ENCODE data around the gene CCL25. TPM values are rescaled to one million over a fixed set of nuclear protein-coding genes. Genes with fewer than 3 reads are reported as not detected.

Gene CCL25
- total and polyA plus RNA-seq, 11 donors = not detected

DNA sequence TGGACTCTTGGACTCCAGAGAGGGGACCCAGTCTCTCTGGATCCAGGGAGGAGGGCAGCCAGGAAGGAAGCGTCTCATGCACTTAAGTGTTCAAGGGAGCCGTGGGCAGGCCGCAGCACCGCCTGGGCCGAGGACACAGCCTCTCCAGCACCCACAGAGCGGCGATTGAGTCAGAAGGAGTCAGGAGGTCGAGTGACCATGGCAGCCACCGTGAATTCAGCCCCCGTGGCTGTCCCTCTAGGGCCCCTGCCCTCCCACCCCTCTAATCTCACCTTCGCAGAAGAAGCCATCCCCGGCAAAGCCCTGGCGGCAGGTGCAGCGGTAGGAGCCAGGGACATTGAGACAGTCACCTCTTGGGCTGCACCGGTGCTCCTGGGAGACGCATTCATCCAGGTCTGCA, 58.8 kb downstream of the CCL25 start:
- Histone ChIP-seq H3K4me3 (no peak overlapping the region), H3K27me3 (no peaks in the 10 kb centered on the region), H3K9me3 (peaks cover 0 to 4% (median 0%) of the 10 kb centered on the region in 12 donors), H3K27ac (no peak overlapping the region), H3K36me3 (no peaks in the 10 kb centered on the region), H3K4me1 (no peaks in the 10 kb centered on the region)
- ATAC-seq = no peak
- intact Hi-C loops (cut with DNase I) = no loop called here
- 77 to 84% (median 79%) methylated on average over 12 to 16 of the region's 16 CpGs for WGBS, 4 donors
- TF ChIP-seq POLR2A (IDR thresholded peaks at IDR 0.05) = no peak
- TF ChIP-seq, protein P1, sequence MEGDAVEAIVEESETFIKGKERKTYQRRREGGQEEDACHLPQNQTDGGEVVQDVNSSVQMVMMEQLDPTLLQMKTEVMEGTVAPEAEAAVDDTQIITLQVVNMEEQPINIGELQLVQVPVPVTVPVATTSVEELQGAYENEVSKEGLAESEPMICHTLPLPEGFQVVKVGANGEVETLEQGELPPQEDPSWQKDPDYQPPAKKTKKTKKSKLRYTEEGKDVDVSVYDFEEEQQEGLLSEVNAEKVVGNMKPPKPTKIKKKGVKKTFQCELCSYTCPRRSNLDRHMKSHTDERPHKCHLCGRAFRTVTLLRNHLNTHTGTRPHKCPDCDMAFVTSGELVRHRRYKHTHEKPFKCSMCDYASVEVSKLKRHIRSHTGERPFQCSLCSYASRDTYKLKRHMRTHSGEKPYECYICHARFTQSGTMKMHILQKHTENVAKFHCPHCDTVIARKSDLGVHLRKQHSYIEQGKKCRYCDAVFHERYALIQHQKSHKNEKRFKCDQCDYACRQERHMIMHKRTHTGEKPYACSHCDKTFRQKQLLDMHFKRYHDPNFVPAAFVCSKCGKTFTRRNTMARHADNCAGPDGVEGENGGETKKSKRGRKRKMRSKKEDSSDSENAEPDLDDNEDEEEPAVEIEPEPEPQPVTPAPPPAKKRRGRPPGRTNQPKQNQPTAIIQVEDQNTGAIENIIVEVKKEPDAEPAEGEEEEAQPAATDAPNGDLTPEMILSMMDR (IDR thresholded peaks at IDR 0.05) = no peak
- DNase-seq = peak in 1 of 5 donors; percentile 52

Other genes with a start within 250 kb of the CCL25 start
- gene EVI5L, start 222.5 kb upstream of the CCL25 start, total RNA-seq = 10 to 100 TPM; 18.2 to 41.9 (median 22.1) TPM
- gene EVI5L, start 222.5 kb upstream of the CCL25 start, polyA plus RNA-seq = 10 to 100 TPM; 20.5 to 34.7 TPM
- gene PRR36, start 178.4 kb upstream of the CCL25 start, total RNA-seq = under 1 TPM in 5 of 9 donors, not detected in 4; 0.07 to 0.27 (median 0.11) TPM
- under 1 TPM; 0.01 to 0.04 TPM for gene PRR36, start 178.4 kb upstream of the CCL25 start, polyA plus RNA-seq
- gene LRRC8E, start 164.2 kb upstream of the CCL25 start, total RNA-seq = 1 to 10 TPM in 4 of 9 donors, under 1 TPM in 5; 0.17 to 2.2 (median 1.00) TPM
- gene LRRC8E, start 164.2 kb upstream of the CCL25 start, polyA plus RNA-seq = 1 to 10 TPM in 1 of 2 donors, under 1 TPM in 1; 0.27 to 2.6 TPM
- 10 to 100 TPM; 11.6 to 26.6 (median 23.5) TPM for gene MAP2K7, start 148.9 kb upstream of the CCL25 start, total RNA-seq
- 10 to 100 TPM; 22.2 to 35.5 TPM for gene MAP2K7, start 148.9 kb upstream of the CCL25 start, polyA plus RNA-seq
- gene TGFBR3L, start 137.9 kb upstream of the CCL25 start, total RNA-seq = 10 to 100 TPM in 2 of 9 donors, 1 to 10 TPM in 7; 3.6 to 41.2 (median 8.0) TPM
- 1 to 10 TPM in 1 of 2 donors, under 1 TPM in 1; 0.76 to 3.5 TPM for gene TGFBR3L, start 137.9 kb upstream of the CCL25 start, polyA plus RNA-seq
- gene SNAPC2, start 132.4 kb upstream of the CCL25 start, total RNA-seq = 10 to 100 TPM in 4 of 9 donors, 1 to 10 TPM in 5; 6.8 to 16.7 (median 9.3) TPM
- 10 to 100 TPM; 10.4 to 28.9 TPM for gene SNAPC2, start 132.4 kb upstream of the CCL25 start, polyA plus RNA-seq
- 1 to 10 TPM in 2 of 9 donors, under 1 TPM in 5, not detected in 2; 0.21 to 3.3 (median 0.32) TPM for gene CTXN1, start 126.6 kb upstream of the CCL25 start, total RNA-seq
- under 1 TPM in 1 of 2 donors, not detected in 1; 0.87 TPM for gene CTXN1, start 126.6 kb upstream of the CCL25 start, polyA plus RNA-seq
- 10 to 100 TPM; 55.9 to 99.9 (median 70.6) TPM for gene TIMM44, start 109.1 kb upstream of the CCL25 start, total RNA-seq
- 100 to 1,000 TPM in 1 of 2 donors, 10 to 100 TPM in 1; 99.6 to 140 TPM for gene TIMM44, start 109.1 kb upstream of the CCL25 start, polyA plus RNA-seq
- gene ELAVL1, start 47.1 kb upstream of the CCL25 start, total RNA-seq = 10 to 100 TPM; 31.4 to 62.0 (median 53.4) TPM
- gene ELAVL1, start 47.1 kb upstream of the CCL25 start, polyA plus RNA-seq = 10 to 100 TPM in 1 of 2 donors, 1 to 10 TPM in 1; 9.8 to 38.9 TPM
- gene FBN3, start 96.8 kb downstream of the CCL25 start, total RNA-seq = under 1 TPM in 1 of 9 donors, not detected in 8; 0.32 TPM
- gene FBN3, start 96.8 kb downstream of the CCL25 start, polyA plus RNA-seq = not detected
- gene CERS4, start 156.6 kb downstream of the CCL25 start, total RNA-seq = 10 to 100 TPM; 13.6 to 25.6 (median 20.6) TPM
- 10 to 100 TPM; 11.1 to 37.7 TPM for gene CERS4, start 156.6 kb downstream of the CCL25 start, polyA plus RNA-seq